Mucosa of rectum (tissue), 2 donors: Measurements from ENCODE around the gene TOR1A.
"Not testable (repeated sequence)": the region's sequence is repeated elsewhere in the genome, so short reads cannot be mapped to it uniquely, and the experiment has no call there.

ENCODE experiments used
- H3K27ac ChIP-seq, 2 donors: one replicate each; pipeline ENCODE4 v1.7.0; 2013; ENCODE audit warnings: inconsistent platforms in 2 of 2, low read depth in 2 of 2, low read length in 2 of 2
- H3K27me3 ChIP-seq, 2 donors: one replicate each; pipeline ENCODE4 v1.7.0; 2013; ENCODE audit warnings: low read length in 2 of 2; ENCODE audit not compliant: control insufficient read depth in 2 of 2, insufficient read depth in 2 of 2
- H3K36me3 ChIP-seq, 2 donors: one replicate each; pipeline ENCODE4 v1.7.0; 2013; ENCODE audit warnings: low read length in 2 of 2; ENCODE audit not compliant: control insufficient read depth in 2 of 2, insufficient read depth in 2 of 2
- H3K4me1 ChIP-seq, 2 donors: one replicate each; pipeline ENCODE4 v1.7.0; 2013; ENCODE audit warnings: low read length in 2 of 2, mild to moderate bottlenecking in 1 of 2; ENCODE audit not compliant: control insufficient read depth in 2 of 2, insufficient read depth in 2 of 2
- H3K4me3 ChIP-seq, 2 donors: one replicate each; pipeline ENCODE4 v1.7.0; 2013; ENCODE audit warnings: low read length in 2 of 2
- H3K9ac ChIP-seq, 2 donors: one replicate each; pipeline ENCODE4 v1.7.0; 2013; ENCODE audit warnings: low read length in 2 of 2, low read depth in 1 of 2, mild to moderate bottlenecking in 1 of 2
- H3K9me3 ChIP-seq, 2 donors: one replicate each; pipeline ENCODE4 v1.7.0; 2013; ENCODE audit warnings: low read length in 2 of 2; ENCODE audit not compliant: control insufficient read depth in 2 of 2
- donor health status: healthy.
- donor health status: Normal muscosa, but diverticular disease.

TOR1A gene

DNA sequence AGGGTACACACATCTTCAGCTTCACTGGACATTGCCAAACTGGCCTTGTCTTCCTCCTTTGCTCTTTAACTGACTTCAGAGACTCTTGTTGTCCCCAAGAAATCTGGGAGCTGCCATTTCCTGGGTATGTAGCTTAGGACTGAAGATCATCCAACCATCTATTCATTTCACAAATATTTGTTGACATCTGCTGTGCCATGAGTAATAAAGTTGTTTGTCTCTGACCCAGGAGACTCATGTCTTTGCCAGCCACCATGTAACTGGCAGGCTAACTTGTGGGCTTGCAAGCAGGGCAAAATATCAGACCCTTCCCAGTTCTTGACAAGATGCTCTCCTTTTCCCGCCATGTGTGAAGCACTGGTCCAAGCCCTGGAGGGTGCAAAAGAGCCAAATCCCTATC is 38.1 kb downstream of the TOR1A start:
- Histone ChIP-seq H3K27ac (no peak overlapping the region), H3K36me3 (no peaks in the 10 kb centered on the region), H3K27me3 (peaks cover 2 to 6% of the 10 kb centered on the region in 2 donors), H3K9ac (no peak overlapping the region), H3K9me3 (no peaks in the 10 kb centered on the region), H3K4me3 (no peak overlapping the region), H3K4me1 (no peaks in the 10 kb centered on the region)

DNA sequence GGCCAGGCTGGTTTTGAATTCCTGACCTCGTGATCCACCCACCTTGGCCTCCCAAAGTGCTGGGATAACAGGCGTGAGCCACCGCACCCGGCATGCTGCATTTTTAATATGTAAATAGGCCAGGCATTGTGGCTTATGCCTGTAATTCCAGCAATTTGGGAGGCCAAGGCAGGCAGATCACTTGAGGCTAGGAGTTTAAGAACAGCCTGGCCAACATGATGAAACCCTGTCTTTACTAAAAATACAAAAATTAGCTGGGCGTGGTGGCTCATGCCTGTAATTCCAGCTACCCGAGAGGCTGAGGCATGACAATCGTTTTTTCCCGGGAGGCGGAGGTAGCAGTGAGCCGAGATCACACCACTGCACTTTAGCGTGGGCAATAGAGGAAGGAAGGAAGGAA is 39.0 kb downstream of the TOR1A start:
- H3K9ac ChIP-seq, H3K4me1 ChIP-seq, H3K27me3 ChIP-seq, H3K9me3 ChIP-seq, H3K27ac ChIP-seq, H3K4me3 ChIP-seq, H3K36me3 ChIP-seq: not testable (repeated sequence)

DNA sequence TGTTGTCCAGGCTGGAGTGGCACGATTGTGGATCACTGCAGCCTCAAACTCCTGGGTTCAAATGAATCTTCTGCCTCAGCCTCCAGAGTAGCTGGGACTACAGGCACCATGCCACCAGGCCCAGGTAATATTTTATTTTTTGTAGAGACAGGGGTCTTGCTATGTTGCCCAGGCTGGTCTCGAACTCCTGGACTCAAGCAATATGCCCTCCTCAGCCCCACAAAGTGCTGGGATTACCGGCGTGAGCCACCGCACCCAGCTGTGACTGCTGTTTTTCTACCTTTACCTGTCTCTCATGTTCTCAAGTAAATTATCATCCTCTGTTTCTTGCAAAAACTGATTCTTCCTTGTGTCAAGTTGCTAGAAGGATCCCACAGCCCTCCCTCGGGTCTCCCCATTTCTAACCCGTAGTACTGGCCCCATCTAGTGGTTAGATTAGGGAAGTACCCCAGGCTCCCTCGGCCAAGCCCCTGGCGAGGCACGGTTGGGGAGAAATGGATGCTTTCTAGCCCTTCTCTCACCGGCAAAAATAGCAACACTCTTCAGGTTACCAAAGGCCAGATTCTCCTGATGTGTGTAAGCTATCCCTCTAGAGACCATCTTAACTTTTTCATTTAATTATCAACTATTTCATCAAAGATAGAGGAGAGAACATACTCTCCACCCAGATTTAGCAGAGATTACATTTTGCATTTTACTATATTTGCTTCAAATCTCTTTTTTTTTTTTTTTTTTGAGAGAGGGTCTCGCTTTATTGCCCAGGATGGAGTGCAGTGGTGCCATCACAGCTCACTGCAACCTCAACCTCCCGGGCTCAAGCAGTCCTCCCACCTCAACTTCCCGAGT is 40.2 kb downstream of the TOR1A start:
- Histone ChIP-seq H3K4me3 (no peak overlapping the region), H3K36me3 (no peaks in the 10 kb centered on the region), H3K9me3 (no peaks in the 10 kb centered on the region), H3K9ac (no peak overlapping the region), H3K4me1 (no peaks in the 10 kb centered on the region), H3K27me3 (peaks cover 2 to 6% of the 10 kb centered on the region in 2 donors), H3K27ac (no peak overlapping the region)

DNA sequence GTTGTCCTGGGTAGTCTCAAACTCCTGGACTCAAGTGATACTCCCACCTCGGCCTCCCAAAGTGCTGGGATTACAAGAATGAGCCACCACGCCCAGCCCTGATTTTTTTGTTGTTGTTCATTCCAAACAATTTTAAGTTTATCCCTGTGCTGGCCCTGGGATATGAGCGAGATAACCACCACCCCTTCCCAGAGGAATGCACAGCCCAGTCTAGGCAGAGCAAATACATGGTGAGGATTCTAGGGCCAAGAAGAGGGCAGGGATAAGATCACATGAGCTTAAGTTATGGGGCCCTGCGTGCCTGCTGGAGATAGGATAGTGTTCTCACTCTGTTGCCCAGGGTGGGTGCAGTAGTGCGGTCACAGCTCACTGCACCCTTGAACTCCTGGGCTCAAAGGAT is 42.0 kb downstream of the TOR1A start:
- Histone ChIP-seq H3K36me3 (no peaks in the 10 kb centered on the region), H3K4me3 (no peak overlapping the region), H3K9me3 (no peaks in the 10 kb centered on the region), H3K9ac (no peak overlapping the region), H3K4me1 (peaks cover 0 to 6% of the 10 kb centered on the region in 2 donors), H3K27ac (no peak overlapping the region), H3K27me3 (peaks cover 0 to 3% of the 10 kb centered on the region in 2 donors)

DNA sequence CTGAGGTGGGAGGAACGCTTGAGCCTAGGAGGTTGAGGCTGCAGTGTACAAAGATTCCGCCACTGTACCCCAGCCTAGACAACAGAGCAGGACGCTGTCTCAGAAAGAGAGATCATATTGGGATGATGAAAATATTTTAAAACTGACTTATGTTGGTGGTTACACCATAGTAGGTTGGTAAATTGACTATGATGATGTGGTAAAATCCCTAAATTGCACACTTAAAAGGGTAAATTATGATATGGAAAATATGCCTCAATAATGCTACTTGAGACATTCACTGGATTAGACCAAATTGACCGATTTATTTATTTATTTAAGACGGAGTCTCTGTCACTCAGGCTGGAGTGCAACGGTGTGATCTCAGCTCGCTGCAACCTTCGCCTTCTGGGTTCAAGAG is 42.8 kb downstream of the TOR1A start:
- no peak overlapping the region for H3K4me3 ChIP-seq

DNA sequence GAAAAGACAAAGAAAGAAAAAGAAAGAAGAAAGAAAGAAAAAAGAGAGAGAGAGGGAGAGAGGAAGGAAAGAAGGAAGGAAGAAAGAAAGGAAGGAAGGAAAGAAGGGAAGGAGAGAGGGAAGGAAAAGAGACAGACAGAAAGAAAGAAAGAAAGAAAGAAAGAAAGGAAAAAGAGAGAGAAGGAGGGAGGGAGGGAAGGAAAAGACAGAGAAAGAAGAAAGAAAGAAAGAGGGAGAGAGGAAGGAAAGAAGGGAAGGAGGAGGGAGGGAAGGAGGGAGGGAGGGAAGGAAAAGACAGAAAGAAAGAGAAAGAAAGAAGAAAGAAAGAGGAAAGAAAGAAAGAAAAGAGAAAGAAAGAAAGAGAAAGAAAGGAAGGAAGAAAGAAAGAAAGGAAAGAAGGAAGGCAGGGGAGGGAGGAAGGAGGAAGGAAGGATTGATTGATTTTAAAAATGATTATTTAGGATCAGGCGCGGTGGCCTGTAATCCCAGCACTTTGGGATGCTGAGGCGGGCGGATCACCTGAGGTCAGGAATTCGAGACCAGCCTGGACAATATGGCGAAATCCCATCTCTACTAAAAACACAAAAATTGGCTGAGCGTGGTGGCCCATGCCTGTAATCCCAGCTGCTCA is 44.3 kb downstream of the TOR1A start:
- no peak overlapping the region for H3K27ac ChIP-seq
- H3K9ac ChIP-seq: no peak overlapping the region
- peaks cover 5 to 9% of the 10 kb centered on the region in 2 donors for H3K4me1 ChIP-seq
- H3K27me3 ChIP-seq: no peaks in the 10 kb centered on the region
- no peak overlapping the region for H3K4me3 ChIP-seq
- no peaks in the 10 kb centered on the region for H3K36me3 ChIP-seq
- H3K9me3 ChIP-seq: no peaks in the 10 kb centered on the region

More for the DNA sequence above, 42.8 kb downstream of the TOR1A start:
- Histone ChIP-seq H3K9me3 (no peaks in the 10 kb centered on the region), H3K9ac (no peak overlapping the region), H3K36me3 (no peaks in the 10 kb centered on the region), H3K27me3 (no peaks in the 10 kb centered on the region), H3K27ac (no peak overlapping the region), H3K4me1 (peaks cover 5 to 9% of the 10 kb centered on the region in 2 donors)

DNA sequence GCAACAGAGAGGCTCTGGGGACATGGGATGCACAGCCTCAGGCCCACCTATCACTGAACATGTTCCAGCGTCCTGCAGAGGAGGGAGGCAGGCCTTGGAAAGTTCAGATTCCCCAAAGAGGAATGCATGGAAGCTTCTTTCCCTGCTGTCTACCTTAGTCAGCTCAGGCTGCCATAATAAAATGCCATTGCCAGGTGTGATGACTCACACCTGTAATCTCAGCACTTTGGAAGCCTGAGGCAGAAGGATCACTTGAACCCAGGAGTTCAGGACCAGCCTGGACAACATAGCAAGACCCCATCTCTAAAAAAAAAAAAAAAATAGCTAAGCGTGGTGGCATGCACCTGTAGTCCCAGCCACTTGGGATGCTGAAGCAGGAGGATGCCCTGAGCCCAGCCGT is 45.5 kb downstream of the TOR1A start:
- Histone ChIP-seq H3K9ac (no peak overlapping the region), H3K36me3 (no peaks in the 10 kb centered on the region), H3K4me1 (peaks cover 5 to 9% of the 10 kb centered on the region in 2 donors), H3K4me3 (no peak overlapping the region), H3K27me3 (no peaks in the 10 kb centered on the region), H3K9me3 (no peaks in the 10 kb centered on the region), H3K27ac (no peak overlapping the region)

DNA sequence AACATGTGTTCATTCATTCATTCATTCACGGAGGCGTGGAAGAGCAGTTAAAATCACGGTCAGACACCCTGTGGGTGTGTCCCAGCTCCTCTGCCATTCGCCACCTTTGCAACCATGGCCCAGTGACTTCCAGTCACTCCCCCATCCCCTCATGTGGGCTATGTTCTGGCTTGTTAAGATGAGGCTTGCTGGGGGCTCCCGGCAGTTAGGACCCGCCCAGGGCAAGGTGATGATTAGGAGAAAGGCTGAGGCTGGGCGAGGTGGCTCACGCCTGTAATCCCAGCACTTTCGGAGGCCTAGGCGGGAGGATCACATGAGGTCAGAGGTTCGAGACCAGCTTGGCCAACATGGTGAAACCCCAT is 46.2 kb downstream of the TOR1A start:
- Histone ChIP-seq H3K9ac (peak overlapping the region in 1 of 2 donors; percentile 8), H3K9me3 (no peaks in the 10 kb centered on the region), H3K4me3 (no peak overlapping the region), H3K27me3 (no peaks in the 10 kb centered on the region), H3K4me1 (peaks cover 5 to 9% of the 10 kb centered on the region in 2 donors), H3K27ac (peak overlapping the region in 1 of 2 donors; percentile 11), H3K36me3 (no peaks in the 10 kb centered on the region)

DNA sequence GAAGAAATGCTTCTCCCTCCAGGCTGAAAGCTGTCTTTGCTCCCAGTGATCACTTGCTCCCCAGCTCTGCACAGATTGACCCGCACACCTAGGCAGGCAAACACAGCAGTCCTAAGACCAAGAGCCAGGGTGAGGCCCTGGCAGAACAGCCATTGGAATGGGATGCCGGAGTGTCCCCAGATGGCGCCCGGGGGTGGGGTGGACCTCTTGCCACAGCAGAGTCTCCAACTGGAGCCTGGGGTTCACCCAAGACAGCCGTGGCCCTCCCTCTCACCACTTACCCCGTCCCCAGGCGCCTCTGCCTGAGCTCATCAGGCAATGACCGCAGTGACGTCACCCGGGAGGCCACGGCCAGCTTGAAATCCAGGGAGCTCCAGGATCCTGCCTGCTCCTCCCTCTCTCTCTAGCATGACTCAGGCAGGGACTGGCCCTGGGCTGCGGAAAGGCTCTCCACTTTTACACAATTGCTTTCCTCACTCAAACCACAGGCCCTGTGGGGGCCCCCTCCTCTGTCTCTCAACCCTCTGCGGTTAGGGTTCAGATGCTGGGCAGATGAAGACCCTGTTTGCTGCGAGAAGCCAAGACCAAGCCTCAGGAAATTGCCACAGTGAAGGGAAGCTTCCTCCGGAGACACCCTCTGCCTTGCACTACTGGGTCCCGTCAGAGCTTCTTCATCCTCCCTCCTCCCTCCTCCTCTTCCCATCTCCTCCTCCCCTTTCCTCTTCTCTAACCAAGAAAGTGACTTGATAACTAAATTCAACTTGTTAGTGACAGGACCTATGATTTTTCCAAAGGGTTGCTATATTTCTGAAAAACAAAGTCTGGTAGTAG is 46.8 kb downstream of the TOR1A start:
- H3K9ac ChIP-seq: peak overlapping the region in 1 of 2 donors; percentile 53
- peak overlapping the region; percentile 72 to 77 for H3K27ac ChIP-seq
- H3K27me3 ChIP-seq: no peaks in the 10 kb centered on the region
- no peaks in the 10 kb centered on the region for H3K36me3 ChIP-seq
- H3K4me3 ChIP-seq: peak overlapping the region in 1 of 2 donors; percentile 17
- peaks cover 5 to 9% of the 10 kb centered on the region in 2 donors for H3K4me1 ChIP-seq
- H3K9me3 ChIP-seq: no peaks in the 10 kb centered on the region

DNA sequence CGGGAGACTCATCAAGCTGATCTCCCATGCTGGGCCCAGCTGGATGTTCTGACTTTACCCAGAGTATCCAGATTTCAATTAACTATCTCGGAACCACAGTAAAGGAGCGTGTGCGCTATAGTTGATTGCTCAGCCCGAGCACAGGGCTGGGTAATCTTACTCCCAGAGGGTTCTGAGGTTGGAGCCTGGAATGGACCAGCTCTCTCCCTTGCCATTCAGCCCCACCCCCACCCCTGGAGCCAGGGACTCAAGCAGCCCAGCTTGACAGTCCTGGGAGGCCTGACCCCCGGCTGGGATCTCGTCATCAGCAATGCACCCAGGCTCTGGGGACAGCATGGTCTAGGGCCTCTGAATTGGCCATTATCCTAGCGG is 47.4 kb downstream of the TOR1A start:
- H3K9ac ChIP-seq: peak overlapping the region in 1 of 2 donors; percentile 53
- no peaks in the 10 kb centered on the region for H3K36me3 ChIP-seq
- H3K4me3 ChIP-seq: peak overlapping the region in 1 of 2 donors; percentile 17
- H3K27ac ChIP-seq: peak overlapping the region; percentile 72 to 77
- H3K4me1 ChIP-seq: peaks cover 5 to 9% of the 10 kb centered on the region in 2 donors
- no peaks in the 10 kb centered on the region for H3K27me3 ChIP-seq
- H3K9me3 ChIP-seq: no peaks in the 10 kb centered on the region
